Fibroblast of skin of abdomen (primary cell): ENCODE data around the gene MED8.
"Not testable (repeated sequence)": the region's sequence is repeated elsewhere in the genome, so short reads cannot be mapped to it uniquely, and the experiment has no call there.

ENCODE experiments used
- DNase-seq: peaks from one replicate; pipeline ENCODE4 v3.0.0-alpha.2; 2013

Gene MED8

DNA sequence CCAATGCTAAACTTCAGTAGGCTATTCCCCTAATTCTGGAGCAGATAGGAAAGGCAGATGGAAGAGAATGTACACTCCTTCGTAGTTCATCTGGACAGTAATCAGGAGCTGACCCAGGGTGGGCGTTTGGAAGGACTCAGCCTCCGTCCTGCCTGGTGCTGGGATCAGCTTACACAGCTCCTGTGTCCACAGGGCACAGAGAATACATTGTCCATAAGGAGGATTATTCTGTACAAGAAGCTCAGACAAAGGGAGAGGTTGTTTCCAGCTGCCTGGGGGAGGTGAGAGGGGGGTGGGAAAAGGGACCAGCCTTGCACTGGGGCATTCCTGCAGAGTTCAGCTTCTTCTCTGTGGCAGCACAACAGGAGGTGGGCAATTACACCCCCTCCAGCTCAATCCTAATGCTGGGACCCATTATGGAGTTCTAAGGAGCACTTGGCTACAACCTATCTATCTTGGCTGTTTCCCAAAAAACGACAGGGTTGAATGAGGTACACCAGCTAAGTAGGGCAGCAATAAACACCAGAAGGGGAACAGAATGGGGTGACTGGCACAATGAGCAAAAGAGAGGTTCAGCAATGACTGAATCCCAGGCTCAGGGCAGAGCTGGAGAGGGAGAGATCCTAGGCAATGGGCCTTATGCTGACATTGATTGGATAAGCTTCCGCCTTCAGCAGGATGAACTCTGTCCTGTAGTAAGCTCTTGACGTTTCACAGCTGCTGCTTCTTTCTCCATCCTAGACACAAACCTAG, 7.4 kb downstream of the MED8 start:
- DNase-seq, result no peak

DNA sequence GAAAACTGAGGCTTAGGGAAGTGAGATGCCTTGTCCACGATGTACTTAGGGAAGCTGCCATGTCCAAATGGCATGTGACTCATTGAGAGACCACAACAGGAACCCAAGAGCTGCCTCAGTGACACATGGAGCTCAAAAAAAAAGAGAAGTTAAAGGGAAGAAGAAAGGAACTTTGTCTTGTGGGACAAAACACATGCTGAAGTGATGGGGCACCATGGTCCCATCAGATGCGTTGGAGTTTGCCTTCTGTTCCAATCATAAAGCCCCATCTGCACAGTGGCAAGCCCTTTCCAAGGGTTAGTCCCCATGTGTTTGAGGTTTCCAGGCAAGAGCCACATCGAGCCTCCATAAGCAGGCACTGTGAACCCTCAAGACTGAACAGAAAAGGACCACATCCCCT, 8.0 kb downstream of the MED8 start:
- no peak for DNase-seq

DNA sequence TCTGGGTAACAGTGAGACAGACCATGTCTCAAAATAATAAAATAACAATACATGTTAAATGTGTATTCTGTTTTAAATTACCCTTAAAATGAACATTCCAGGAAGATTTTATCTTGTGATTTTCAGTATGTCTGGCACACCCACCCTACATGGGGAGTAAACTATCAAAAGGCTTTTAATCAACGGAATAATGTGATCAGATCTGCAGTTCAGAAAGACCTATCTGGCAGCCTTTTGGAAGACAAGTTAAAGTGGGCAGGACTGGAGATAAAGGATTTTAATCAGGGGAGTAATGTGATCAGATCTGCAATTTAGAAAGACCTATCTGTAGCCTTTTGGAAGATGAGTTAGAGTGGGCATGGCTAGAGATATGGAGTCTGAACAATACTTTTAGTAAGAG, 10.1 kb downstream of the MED8 start:
- DNase-seq, result no peak

DNA sequence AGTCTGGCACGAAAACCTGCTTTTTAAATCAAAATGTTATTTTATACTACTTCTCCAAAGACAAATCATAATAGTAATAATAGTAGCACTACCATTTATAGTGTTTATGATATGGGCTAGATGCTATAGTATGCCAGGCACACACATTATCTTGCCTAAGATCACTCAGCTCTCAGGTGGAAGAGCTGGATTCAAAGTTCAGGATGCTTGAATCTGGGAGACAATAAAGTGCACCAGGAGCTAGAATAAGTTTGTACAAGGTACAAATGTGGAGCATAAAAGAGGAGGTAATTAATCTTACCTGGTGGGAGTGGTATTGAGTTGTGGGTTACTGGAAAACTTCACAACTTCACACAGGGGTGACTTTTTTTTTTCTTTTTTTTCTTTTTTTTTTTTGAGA, 11.8 kb downstream of the MED8 start:
- DNase-seq, result no peak

DNA sequence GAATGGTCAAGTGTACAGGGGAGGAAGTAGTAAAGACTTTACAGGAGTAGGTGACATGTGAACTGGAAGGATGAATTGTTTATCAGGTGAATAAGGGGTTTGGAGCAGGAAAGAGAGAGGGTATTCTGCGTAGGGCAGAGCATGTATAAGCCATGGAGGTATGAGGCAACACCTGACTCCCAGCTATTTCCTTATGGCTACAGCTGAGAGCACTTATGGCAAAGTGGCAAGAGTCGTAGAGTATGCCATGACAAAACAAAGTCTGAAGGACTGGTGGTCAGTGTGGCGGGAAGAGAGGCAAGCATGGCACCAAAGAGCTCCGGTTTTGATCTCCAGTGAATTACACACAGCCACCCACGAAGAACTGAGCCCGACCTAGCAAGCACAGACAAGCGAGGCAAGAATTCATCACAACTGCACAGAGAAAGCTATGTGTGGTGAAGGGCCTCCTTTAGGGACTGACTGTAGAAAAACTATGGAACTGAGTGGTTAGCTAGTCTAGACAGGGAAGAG, 12.8 kb downstream of the MED8 start:
- no peak for DNase-seq

DNA sequence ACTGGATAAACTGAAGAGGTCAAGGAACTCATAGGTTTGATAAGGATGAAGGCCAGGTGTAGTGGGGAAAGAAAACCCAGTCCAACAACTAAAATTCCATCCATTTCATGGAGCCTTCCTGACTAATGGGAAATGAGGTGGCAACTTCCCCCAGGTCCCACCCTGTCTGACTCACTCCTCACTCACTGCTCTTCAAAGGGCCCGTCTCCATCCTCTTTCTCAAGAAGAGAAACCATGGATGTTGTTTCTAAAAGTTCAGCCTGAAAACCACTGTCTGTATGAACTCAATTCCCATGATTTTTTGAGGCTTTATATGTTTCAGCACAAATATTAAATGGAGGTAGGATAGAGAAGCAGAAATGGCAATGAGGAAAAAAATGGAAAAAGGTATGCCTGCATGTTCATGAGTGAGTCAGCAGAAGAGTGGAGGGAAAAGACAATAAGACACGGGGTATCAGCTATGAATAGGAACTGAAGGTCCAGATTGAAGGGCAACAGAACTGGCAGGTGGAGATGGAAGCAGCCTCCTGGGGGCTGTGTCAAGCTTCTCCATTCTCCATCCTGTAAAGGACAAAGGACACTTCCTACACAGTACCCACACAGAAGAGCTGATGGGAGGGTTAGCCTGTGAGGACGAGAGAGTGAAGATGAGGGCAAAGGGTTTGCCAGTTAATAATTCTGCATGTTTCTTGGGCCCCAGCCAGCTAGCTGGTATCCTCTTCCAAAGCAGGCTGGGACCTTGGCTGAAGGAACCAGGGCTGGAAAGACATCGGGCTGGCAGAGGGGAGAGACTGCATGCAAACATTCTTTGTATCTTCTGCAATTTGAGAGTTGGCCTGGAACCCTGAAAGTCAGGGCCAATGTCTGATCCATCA, 16.3 kb downstream of the MED8 start:
- peak; percentile 74 for DNase-seq

DNA sequence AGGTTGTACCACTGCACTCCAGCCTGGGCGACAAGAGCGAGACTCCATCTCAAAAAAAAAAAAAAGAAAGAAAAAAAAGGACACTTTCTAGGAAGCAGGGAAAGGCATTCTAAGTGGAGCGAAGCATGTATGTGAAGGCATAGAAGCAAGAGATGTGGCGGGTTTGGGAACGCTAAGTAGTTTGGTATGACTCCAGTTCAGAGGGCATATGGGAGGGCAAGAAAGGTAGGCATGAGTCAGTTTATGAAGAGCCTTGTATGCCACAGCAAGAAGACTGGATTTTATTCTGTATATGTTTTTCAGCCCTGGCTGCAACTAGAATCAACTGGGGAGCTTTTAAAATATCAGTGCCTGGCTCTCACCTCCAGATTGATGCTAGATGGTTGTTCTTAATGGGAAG, 17.4 kb downstream of the MED8 start:
- DNase-seq, result no peak

DNA sequence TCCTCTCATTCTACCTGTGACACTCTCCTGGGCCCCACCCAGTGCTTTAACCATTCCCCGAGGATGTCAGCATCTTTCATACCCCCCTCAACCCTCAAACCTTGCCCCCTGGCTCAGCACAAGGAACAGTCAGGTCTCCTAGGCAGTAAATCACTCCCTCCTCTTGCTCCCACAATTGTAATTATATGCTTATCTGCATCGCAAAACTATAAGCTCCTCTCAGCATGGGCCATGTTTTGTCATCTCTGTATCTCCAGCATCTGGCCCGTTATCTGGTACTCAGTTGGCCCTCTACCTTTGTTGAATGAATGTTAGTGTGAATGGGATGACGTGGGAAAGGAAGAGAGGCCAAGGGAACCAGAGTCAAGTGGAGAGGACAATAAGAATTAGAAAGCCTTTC, 19.0 kb downstream of the MED8 start:
- no peak for DNase-seq

DNA sequence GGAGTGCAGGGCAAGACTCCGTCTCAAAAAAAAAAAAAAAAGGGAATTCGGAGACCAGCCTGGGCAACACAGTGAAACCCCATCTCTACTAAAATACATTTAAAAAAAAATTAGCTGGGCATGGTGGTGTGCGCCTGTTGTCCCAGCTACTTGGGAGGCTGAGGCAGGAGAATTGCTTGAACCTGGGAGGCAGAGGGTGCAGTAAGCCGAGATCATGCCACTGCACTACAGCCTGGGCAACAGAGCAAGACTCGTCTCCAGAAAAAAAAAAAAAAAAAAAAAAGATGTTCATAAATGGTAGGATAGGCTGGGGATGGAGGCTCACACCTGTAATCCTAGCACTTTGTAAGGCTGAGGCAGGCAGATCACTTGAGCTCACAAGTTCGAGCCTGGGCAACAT, 19.8 kb downstream of the MED8 start:
- DNase-seq, result not testable (repeated sequence)

DNA sequence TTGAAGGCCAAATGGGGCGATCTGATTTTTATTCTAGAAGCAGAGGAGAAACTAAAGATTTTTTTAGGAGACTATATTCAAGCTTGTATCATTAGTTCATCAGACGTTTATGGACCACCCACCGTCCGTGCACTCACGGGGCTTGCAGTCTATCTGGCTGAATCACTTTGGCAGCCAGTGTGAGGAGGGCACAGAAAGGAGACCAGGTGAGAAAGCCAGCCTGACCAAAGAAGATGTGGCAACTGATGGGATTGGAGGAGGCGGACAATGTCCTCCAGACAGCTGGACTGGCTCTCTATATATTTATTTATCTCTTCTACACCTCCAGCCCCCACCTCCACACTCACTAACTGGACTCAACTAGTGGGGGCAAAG, 21.0 kb downstream of the MED8 start:
- no peak for DNase-seq

DNA sequence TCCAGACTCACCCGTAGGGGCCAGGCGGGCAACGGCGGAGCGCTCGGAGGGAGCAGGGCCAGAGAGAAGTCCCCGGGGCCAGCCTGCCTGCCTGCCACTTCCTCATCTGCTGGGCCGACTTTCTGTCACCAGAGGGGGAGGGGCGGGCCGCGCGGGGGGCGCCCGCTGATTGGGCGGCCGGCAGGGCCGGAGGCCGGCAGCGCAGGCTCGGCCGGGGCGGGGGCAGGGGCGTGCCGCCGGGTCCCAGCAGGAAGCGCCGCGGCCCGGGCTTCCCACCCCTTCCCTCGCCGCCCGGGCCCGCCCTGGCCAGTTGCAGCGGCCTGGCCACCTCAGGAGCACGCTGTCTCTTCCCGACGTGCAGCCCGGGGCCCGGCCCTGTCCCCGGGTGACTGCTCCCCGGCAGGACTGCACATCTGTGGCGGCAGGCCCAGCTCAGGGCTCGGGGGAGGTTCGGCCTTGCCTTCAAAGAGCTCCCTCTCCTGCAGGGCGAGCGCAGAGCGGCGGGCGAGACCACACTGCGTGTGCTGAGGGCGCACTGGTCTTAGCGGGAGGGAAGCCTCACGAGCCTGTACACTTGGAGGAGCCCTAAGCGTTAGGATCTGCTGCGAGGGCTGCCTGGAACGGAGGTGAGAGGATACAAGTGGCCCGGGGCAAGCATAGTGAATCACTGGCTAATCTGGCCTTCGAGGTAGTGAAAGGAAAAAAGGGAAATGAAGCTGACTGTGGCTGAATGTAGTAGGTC, 21.5 kb downstream of the MED8 start, which contains the start of gene ELOVL1:
Gene ELOVL1 (minus strand): TSS at position 108 of the 742 bp plus-strand sequence. CDS start 2,402 bp downstream, outside the sequence.
- peak; percentile 86 for DNase-seq

DNA sequence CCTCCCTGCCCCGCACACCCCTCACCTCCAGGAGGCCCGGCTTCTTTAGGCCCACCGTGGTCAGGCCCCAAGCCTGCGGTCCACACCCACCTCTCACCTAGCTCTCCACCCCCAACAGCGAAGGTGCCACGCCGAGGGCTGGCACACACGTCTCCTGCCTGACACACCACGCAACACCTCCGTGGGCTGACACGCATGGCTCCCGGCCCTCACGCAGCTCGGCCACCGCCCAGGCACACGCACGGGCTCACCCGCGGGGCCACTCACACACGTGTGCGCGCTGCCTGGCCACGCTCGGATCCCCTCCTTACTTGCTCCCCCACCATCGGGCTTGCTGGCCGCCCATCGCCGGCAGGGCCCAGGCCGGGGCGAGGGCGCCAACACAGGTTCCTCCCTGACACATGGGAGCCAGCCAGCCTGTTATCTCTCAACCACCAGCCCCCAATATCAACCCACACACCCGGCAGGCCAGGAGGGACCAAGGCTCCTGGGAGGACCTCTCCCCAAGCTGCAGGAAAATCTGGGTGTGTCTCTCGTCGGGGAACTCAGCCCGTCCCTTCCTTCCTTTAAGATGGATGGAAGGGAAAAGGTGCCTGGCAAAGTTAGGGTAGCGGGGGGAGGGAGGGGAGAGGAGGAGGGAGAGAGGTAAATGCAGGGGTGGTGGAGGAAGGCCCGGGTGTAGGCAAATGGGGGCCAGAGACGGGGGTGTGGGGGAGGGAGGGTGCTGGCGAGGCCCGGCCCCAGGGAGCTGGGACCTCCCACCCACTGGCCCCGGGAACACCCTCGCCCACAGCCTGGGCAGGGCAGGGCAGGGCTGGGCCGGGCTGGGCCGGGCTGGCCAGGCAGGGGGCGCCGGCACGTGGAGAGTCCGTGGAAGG, 22.3 kb downstream of the MED8 start:
- DNase-seq, result no peak

DNA sequence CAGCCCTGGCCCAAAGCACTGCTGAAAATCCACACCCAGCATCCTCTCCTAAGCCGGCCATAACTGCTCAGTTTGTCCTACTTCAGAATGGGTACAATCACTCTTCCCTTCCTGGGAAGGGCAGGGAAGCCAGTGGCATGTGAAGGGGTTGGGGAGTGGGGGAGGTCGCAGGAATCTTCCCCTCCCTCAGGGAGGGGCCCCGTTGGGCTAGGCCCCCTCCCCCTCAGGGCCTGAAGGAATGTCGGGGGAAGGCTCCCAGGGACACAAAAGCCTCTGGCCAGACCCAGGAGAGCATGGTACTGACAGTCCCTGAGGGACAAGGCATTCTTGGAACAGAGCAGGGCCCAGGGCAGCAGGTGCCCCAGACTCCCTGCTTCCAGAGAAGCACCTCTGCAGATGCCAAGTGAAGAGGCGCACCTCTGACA, 23.0 kb downstream of the MED8 start:
- DNase-seq, result no peak

DNA sequence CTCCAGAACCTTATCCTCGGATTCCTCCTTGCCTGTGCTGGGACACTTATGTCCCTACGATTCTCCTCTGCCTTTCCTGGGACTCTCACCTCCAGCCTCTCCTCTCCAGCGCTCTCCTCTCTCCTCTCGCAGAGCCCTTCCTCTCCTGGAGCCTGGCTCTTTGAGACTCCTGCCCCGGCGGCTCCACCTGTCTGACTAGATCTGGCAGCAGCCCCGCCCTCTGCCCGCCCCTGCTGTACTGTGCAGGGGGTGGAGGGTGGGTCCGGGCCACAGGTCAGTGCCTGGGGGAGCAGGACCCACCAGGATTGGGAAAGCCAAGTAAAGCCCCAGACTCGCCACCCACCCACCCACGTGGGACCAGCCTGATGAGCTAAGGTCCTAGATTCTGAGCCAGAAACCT, 23.4 kb downstream of the MED8 start:
- DNase-seq, result no peak

DNA sequence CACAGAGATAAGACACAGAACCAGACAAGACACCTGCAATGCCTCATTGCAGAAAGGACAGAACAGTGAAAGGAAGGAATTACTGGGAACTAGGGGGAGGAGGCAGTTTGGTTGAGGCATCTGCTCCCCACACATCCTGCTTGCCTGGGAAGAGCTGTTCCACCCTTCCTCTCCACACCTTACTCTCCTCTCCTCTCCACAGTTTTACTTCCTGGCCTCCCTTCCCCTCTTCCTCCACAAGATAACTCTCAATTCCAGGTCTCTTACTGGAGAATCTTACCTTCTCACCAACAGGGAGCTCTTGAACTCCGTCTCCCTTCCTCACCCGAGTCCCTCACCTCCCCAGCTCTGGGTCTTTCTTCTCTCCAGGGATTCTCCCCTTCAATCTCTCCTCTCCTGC, 23.9 kb downstream of the MED8 start:
- no peak for DNase-seq

DNA sequence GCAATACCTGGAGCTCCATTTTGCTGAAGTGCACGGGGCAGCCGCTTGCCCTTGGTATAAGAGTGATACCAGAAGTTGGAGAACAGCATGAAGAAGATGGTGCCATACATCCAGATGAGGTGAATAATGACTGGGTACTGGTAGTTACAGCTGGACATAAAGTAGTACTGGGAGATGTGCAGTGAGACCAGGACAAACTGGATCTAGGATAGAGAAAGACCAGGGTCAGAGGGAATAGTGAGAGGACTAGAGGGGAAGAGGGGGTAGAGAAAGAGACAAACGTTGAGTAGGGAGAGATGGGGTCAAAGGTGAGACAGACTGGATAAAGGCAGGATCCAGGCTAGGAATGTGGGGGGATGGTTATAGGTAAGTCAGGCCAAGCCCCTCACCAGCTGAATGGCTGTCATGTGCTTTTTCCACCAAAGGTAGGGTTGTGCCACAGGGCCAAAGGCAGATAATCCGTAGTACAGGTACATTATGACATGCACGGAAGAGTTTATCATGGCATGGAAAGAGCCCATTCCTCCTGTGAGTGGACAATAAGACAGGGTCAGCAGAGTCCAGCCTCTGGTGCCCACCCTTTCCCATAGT, 25.6 kb downstream of the MED8 start:
- no peak for DNase-seq

DNA sequence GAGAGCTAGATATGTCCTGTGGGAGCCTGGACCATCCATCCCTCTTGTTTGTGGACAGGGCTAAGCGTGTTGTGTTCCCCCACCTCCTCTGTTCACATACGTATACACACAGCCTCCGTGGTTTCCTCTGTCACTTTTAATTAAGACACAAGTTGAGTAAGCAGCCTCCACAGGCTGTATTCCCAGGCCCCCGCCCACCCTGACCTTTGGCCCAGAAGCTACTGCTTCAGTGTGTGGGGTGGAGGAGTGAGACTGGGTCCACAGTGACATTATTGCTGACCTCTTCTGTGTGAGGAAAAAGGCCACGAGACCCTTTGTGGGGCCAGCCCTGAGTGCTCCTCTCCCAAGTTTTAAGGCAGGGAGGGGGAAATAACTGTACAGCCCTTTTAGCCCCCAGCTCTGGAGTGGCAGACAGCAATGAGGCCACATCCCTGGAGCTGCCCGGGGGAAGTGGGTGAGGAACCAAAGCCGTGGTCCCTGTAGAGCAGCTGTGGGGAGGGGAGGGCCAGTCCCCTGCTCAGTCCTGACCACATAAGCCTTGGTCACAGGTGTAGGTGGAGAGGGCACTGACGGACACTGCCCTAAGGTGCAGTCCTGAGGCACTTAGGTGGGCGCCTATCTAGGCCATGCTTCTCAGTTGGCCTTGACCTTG, 26.2 kb downstream of the MED8 start:
- no peak for DNase-seq

DNA sequence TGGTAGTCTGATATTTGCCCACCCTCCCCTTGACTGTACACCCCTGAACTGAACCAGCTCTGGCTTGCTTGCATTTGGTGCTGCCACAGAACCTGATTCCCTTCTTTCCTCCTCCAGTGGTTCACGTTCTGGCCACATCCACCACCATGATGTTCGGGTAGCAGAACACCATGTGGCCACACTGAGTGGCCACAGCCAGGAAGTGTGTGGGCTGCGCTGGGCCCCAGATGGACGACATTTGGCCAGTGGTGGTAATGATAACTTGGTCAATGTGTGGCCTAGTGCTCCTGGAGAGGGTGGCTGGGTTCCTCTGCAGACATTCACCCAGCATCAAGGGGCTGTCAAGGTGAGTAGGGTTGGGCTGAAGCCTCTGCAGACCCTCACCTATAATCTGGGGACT, 29.0 kb downstream of the MED8 start:
- DNase-seq, result no peak

DNA sequence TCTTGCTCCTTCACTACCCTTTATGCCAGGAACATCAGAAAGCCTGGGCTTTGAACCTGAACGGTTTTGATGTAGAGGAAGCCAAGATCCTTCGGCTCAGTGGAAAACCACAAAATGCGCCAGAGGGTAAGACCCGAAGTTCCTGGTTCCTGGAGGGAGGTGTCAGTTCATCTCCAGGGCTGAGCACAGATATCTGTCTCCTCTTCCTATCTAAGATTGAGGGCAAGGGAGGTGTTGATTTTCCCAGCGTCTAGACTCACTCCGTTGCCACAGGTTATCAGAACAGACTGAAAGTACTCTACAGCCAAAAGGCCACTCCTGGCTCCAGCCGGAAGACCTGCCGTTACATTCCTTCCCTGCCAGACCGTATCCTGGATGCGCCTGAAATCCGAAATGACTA, 29.9 kb downstream of the MED8 start:
- no peak for DNase-seq

DNA sequence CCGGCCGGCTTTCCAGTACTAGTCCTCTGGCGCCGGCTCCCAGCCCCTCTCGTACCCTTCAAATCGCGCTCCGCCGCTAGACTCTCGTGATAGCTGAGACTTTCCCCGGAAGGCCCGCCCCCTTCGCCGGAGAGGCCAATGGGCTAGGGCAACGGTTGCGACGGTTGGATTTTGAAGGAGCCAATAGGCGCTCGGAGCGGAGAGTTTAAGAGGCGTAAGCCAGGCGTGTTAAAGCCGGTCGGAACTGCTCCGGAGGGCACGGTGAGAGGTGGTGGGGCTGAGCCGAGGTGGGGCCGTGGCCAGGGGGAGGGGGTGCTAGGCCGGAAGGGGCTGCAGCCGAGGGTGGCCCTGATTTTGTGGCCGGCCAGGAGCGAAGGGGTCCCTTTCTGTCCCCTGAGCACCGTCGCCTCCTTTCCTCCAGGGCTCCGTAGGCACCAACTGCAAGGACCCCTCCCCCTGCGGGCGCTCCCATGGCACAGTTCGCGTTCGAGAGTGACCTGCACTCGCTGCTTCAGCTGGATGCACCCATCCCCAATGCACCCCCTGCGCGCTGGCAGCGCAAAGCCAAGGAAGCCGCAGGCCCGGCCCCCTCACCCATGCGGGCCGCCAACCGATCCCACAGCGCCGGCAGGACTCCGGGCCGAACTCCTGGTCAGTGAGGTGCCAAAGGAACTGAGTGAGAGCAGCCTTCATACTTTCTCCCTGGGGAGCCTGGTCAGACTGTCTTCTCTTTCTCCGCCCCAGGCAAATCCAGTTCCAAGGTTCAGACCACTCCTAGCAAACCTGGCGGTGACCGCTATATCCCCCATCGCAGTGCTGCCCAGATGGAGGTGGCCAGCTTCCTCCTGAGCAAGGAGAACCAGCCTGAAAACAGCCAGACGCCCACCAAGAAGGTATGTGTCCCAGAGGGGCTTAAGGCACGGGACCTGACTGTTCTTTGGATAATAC, 30.6 kb downstream of the MED8 start, which contains the start of gene CDC20:
Gene CDC20 (plus strand): TSS at position 236 of the 948 bp plus-strand sequence. CDS start 235 bp downstream, at position 471.
- DNase-seq, result peak; percentile 96
